PFSK-1 (cell line): ENCODE results near the gene TBCD.

ENCODE experiments used
- FOXP2 ChIP-seq: optimal IDR thresholded peaks from 2 replicates; pipeline ENCODE3; 2011; ENCODE audit warnings: borderline replicate concordance, control low read depth, inconsistent platforms; ENCODE audit not compliant: insufficient read depth; ENCODE audit errors: extremely low read length, extremely low read depth
- POLR2AphosphoS5 ChIP-seq: IDR thresholded peaks from 2 replicates; pipeline ENCODE4 v1.6.1; 2012; ENCODE audit warnings: low read depth, mild to moderate bottlenecking, control low read depth, low read length, moderate library complexity
- REST ChIP-seq, 2 experiments: IDR thresholded peaks; 2 replicates each; pipeline versions ENCODE4 v1.6.1 to v1.8.0; 2011 to 2012; ENCODE audit warnings: low read depth in 2 of 2, low read length in 2 of 2, control low read depth in 1 of 2, inconsistent platforms in 1 of 2, mild to moderate bottlenecking in 1 of 2, moderate library complexity in 1 of 2; ENCODE audit not compliant: insufficient read depth in 1 of 2
- SIN3A ChIP-seq: IDR thresholded peaks from 2 replicates; pipeline ENCODE4 v1.6.1; 2012; ENCODE audit warnings: mild to moderate bottlenecking, low read length, moderate library complexity, borderline replicate concordance; ENCODE audit not compliant: insufficient read depth
- TAF1 ChIP-seq: IDR thresholded peaks from 2 replicates; pipeline ENCODE4 v1.6.1; 2012; ENCODE audit warnings: low read length, control low read depth, borderline replicate concordance; ENCODE audit not compliant: insufficient read depth

The TBCD gene

GRCh38 chr17:82815790-82816305, 64.0 kb downstream of the TBCD start:
- TF ChIP-seq TAF1 (no peak), SIN3A (no peak), POLR2AphosphoS5 (no peak), REST (IDR thresholded peaks at IDR 0.05; ENCODE audit: insufficient read depth in 1 of 2, low read depth in 2 of 2, low read length in 2 of 2) (no peak), FOXP2 (no peak)

GRCh38 chr17:82816358-82816757, 64.5 kb downstream of the TBCD start:
- TF ChIP-seq TAF1 (no peak), SIN3A (no peak), FOXP2 (no peak), REST (IDR thresholded peaks at IDR 0.05; ENCODE audit: insufficient read depth in 1 of 2, low read depth in 2 of 2, low read length in 2 of 2) (no peak), POLR2AphosphoS5 (no peak)

- TF ChIP-seq REST (IDR thresholded peaks at IDR 0.05; ENCODE audit: insufficient read depth in 1 of 2, low read depth in 2 of 2, low read length in 2 of 2): no peak
- no peak for TF ChIP-seq SIN3A
- TF ChIP-seq FOXP2: no peak
- no peak for TF ChIP-seq TAF1
- no peak for TF ChIP-seq POLR2AphosphoS5
Observed at GRCh38 chr17:82817947-82818346, 66.1 kb downstream of the TBCD start.

- no peak for TF ChIP-seq TAF1
- no peak for TF ChIP-seq SIN3A
- no peak for TF ChIP-seq POLR2AphosphoS5
- no peak for TF ChIP-seq REST (IDR thresholded peaks at IDR 0.05; ENCODE audit: insufficient read depth in 1 of 2, low read depth in 2 of 2, low read length in 2 of 2)
- TF ChIP-seq FOXP2: no peak
Observed at GRCh38 chr17:82820278-82821251, 68.7 kb downstream of the TBCD start.
